GM21367 (cell line): ENCODE results near the gene AATK.

ENCODE experiments used
- ATAC-seq: cut with Tn5 transposase; IDR thresholded peaks from one replicate; pipeline ENCODE4 v1.9.1; 2021; ENCODE audit not compliant: unreplicated experiment

Gene AATK

DNA sequence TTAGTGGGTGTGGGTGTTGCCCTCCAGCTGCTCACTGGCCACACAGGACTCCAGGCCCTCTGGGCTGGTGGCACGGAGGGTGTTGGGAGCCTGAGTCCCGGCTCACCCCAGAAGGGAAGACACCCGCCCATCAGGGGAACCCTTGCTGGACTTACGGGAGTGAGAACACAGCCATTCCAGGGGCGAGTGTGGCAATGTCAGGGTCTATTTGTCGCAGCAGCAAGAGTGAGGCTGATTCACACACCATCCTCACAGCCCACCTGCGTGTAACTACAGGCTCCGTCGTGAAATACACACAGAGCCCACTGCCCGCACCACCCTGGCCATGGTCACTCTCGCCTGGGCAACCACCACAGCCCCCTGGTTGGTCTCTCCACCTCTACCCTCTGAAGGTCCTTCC, 17.8 kb upstream of the AATK start:
- ATAC-seq = no peak

DNA sequence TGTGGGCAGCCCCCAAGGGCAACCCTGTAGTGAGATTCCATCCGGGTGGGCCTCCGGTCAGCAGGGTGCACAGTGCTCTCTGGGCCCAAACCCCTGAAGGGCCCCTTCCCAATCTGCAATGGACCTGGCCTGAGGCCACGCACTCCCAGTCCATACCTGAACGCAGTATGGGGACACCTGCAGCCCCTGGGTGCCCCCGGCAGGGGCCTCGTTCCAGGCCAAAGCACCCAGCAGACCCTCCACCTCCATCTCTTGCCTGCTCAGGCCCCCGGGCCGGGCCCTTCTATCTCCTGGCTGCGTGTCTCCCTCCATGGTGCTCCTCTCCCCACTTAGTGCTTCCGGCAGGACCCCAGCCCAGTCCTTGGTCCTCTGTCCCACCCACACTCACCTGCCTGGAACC, 17.3 kb upstream of the AATK start:
- no peak for ATAC-seq

DNA sequence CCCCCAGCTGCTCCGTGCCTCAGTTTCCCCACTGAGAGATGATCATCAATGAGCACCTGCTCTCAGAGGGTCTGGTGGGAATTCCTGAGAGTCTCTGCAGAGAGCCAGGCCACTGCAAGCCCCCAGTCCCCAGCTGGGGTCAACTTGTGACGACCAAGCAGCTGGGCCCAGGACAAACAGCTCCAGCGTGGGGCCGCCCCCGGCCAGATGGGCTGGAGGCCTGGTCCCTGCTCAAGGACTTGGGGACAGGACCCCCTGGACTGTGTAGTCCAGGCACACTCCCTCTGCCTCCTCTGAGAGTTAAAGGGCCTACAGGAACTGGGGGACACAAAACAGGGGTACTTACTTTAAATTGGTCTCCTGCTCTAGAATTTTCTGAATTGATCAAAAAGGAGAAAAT, 16.6 kb upstream of the AATK start:
- ATAC-seq = no peak

DNA sequence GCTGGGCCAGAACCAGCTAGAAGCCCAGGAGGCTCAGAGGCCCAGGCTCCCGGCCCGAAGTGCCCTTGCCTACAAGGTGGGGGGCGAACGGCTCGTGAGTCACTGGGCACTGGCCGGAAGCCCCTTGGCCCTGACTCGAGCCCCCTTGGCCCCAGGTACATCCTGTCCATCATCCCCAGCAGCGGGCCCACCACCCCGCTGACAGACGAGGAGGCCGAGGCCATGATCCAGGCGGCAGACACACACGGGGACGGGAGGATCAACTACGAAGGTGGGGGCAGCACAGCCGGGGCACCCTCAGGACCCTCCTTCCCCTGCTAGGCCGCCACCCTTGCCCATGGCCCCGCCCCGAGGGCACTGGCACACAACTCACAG, 15.8 kb upstream of the AATK start:
- no peak for ATAC-seq

DNA sequence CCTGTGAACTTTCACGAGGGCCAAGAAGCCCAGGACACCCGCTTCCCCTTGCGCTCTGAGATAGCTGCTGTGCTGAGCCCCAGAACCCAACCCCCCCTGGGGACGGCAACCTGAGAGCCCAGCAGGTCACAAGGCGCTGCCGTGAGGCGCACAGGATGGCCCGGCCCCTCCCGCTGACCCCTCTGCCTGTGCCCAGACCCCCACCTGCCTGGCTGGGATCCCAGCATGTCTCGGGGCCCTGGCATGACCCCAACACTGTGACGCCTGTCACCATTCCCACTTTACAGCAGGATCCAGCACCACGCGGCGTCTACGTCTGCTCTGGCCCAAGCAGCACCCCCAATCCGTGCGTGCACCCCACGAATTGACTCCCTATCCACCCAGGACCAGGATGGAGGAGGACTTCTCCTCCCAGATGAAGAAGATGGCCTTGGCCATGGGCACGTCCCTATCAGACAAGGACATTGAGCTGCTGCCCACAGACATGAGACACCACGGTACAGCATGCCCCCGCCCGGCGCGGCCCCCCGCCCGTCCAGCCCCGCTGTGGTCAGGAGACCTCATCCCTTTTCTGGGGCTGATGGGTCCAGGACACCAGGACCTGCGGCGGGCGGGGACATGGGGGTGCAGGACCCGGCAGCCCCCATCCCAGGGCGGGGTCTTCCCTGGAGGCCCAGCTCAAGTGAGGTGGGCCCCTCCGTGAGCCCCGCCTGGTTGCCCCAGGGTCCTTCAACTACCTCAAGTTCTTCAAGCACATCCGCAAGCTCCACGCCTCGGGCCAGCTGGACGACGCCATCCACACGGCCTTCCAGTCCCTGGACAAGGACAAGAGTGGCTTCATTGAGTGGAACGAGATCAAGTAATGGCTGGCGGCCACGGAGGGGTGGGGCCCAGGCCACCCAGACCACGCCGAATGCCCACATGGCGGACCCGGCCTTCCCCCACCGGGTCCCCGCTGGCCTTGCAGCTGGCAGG, 15.1 kb upstream of the AATK start:
- ATAC-seq = no peak

DNA sequence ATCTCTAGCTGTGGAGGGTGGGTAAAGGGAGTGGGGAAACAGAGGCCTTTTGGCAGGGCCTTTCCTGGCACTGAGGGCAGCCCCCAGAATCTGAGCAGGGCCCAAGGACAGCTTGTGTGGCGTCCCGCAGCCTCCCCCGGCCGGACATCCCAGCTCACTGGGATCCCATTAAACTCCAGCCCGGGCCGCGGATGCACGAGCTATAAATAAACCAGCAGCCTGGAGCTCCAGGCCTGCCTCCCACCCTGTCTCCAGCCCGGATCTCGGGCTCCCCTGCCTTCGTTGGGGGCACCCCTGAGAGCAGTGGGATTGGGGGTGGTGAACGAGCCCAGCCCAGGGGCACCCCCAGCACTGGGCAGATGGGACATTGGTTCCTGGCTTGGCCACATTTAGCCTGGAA, 13.8 kb upstream of the AATK start:
- no peak for ATAC-seq

DNA sequence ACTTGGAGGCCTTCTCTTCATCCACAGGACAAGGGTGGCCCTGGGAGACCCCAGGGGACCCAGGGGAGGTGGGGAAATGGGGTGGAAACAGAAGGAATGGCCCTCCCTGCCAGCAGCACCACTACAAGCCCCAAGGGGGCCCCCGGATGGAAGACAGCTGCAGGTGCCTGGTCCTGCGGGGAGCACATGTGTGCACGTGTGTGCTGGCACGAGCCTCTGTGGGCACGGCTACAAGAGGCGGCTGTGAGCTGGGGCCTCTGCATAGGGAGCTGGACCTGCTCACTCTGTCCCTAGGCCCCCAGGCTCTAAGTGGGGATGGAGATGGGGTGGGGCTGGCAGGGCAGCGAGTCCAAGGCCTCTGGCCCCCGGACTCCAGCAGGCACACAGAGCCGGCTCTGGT, 13.2 kb upstream of the AATK start:
- ATAC-seq = no peak

DNA sequence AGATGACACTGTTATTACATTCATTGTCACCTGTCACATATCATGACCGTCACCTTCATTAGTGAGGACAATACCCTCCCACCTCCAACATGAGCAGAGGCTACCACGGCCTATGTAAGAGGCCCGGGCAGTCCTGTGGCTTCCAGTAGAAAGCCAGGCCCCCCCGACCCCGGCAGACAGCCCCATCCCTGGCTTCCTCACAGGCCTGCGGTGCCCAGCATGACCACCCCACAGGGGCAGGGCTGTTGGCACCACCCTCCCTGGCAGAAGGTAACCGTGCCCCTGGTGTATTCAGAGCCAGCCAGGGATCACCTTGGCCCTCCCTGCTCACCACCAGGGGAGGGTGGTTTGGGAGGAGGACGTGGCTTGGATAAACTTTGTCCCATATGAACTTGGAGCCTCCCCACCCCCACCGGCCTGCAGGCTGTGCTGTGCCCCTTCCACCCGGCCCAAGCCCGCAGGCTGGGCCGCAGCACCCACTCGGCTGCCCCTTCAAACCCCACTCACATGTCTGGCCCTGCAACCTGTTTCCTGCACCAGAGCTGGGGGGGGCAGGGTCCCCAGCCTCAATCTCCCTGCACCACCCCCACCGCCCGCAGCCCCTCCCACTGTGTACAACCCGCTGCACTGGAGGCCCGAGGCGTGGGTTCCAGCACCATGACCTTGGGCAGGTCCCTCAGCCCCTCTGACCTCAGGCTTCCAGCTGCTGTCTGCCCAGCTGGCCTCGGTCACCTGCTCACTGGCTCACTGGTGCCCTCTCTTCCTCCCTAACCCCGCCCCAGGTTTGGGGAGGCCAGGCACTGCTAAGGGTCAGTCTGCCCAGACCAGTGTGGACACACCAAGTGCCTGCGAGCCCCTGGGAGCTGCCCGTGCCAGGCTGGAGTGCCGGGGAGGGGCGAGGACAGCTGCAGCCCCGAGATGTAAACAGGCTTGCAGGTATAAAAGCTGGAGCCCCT, 12.4 kb upstream of the AATK start:
- no peak for ATAC-seq

DNA sequence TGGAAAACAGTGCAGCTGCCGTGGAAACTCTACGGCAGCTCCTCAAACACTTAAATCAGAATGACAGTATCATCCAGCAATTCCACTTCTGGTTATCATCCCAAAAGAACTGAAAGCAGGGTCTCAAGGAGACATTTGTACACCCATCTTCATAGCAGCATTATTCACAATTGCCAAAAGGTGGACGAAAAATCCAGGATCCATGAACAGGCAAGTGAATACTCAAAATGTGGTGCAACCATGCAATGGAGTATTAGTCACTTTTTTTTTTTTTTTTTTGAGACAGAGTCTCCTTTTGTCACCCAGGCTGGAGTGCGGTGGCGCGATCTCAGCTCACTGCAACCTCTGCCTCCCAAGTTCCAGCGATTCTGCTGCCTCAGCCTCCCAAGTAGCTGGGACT, 10.6 kb upstream of the AATK start:
- no peak for ATAC-seq

DNA sequence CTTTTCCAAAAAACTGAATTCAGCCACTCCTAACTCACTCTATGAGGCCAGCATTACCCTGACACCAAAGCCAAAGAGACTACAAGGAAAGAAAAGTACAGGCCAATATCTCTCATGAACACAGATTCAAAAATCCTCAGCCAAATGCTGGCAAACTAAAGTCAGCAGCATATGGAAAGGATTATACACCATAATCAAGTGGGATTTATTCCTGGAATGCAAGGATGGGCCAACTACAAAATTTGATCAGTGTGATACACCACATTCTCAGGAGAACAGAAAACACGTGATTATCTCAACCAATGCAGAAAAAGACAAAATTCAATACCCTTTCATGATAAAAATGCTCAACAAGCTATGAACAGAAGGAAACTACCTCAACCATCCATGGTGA, 7.7 kb upstream of the AATK start:
- no peak for ATAC-seq

DNA sequence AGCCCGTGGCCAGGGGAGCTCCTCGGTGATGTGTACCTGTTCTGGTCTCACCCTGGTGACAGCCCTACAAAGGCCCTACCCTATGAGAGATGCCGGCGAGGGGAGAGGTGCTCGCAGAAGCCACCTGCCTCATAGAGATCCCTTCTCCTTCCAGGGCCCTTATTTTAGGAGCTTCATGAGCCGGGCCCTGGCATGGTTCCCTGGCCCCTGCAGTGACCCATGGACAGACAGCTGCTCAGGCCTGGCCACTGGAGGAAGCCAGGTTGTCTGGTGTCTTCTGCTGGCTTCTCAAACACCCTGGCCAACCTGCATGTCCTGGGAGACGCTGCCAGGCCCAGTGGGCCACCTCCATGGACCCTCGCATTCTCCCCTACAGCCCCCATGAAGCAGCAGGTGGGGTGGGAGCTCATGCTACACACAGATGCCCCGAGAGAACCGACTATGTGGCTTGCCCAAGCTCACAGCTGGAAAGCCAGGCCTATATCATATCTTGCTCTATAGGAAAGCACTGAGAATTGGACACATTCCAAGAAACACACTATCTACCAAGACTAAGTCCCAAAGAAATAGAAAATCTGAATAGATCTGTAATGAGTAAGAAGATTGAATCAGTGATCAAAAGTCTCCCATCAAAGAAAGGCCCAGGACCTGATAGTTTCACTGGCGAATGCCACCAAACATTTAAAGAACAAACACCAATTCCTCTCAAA, 7.2 kb upstream of the AATK start:
- no peak for ATAC-seq

DNA sequence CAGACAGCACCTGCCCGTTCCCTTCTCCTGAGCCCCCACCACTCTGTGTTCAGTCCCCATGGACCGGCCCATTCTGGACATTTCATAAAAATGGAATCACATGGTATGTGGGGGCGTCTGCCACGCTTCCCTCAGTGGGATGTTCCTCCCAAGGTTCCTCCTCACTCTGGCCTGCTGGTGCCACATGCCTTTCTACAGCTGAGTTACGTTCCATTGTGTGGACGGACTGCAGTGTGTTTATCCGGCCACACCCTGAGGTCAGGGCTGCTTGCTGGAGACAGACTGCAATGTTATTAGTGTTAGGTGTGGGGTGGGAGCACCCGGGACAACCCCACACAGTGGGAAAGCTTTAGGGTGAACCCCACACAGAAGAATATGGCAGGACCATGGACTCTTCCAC, 5.9 kb upstream of the AATK start:
- ATAC-seq = no peak

DNA sequence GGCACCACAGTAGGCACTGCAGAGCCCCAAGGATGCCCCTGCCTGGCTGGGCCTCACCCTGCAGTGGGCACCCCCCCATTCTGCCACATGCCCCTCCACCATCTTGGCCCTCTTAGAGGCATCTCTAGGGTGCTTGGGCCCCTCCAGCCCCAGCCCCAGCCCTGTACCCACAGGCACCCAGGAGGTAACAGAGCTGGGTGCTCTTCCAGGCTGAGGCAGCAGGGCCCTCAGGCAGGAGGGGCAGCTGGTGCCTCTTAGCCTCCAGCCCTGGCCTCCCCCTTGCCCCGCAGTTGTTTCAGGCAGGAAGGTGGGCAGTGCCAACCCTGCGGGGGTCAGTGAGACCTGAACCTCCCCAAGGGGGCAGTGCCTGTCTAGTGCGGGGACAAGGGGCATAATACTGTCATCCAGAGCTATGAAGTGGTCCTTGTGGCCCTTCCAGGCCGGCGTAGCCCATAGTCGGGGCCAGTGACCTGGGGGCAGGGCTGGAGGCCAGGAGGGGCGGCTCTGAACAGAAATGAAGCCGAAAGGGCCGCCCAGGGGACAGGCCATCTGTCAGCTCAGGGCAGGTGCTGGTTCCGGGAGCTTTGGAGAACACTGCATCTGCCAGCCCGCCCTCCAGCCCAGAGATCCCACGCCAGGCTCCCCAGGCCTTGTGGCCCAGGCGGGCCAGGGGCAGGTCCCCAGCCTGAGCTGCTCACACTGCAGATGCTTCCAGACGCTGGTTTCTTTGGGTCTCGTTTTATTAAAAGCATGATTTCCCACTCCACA, 4.9 kb upstream of the AATK start:
- no peak for ATAC-seq

DNA sequence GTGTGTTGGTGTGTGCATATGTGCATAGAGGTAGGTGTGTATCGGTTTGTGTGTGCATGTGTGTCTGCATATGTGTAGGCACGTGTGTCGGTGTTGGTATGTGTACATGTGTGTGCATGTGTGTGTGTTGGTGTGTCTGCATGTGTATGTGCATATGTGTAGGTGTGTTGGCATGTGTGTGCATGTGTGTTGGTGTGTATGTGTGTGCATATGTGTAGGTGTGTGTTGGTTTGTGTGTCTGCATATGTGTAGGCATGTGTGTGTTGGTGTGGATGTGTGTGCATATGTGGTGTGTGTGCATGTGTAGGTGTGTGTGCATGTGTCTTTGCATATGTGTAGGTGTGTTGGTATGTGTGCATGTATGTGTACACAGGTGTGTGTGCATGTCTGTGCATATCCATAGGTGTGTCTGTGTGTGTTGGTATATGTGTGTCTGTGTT, 3.9 kb upstream of the AATK start:
- no peak for ATAC-seq

DNA sequence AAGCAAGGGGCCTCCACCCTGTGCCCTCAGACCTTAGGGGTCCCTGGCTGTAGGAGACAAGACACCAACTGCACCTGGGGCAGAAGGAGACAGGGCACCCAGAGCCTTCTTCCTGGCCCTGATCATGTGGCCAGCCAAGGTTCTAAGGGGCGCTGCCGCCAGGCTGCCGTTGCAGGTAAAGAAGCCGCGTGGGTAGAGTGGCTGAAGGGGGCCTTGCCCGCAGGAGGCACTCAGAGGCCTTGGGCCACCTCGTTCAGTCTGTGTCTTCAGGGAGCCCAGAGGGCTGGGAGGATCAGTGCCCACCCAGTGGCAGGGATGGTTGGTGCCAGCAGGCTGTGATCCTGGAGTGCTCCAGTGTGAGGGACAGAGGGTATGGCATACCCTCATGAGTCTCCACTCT, 1.6 kb upstream of the AATK start:
- no peak for ATAC-seq

DNA sequence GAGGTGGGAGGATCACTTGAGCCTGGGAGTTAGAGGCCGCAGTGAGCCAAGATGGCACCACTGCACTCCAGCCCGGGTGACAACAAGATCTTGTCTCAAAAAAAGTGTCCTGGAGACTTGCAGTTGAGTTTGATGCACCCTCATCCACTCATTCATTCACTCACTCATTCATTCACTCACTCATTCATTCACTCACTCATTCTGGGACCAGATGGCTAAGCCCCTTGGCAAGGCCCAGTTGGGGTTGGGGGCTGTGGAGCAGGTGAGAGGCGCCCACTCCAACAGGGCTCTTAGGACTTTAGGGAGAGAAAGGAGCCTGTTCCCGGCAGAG, 1.1 kb upstream of the AATK start:
- ATAC-seq = no peak

DNA sequence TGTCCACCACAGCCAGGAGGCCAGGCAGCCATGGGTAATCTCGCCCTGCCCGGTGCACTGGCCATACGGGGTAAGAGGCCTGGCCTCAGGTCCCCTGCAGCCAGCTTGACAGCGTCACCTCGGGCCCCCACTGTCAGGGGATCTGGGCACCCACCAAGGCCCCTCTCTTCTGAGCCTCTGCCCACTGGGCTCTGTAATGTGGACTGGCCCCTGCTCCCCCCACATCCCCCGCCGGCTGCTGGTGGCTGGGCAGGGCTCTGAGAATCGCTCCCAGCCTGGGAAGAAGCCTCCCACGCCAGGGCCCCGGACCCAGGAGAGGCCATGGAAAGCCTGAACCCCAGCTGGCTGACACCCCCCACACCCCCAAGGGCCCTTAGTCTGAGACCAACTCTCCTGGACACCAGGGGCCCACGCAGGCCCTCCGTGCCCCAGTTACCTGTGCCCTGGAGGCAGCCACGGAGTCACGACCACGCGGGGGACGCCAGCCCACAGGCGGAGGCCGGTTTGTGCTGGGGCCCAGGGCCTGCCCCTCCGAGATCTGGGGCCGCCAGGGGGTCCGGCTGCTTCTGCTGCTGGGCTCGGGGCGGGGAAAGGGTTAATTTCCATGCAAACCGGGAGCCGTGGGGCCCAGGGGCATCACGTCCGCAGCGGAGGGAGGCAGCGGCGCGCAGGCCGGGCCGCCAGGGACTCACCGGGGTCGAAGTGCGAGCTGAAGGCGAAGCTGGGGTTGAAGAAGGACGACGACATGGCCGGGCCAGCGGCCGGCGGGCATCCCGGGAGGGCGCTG, 582 bp downstream of the AATK start, which contains the start of gene PVALEF:
TSS of gene PVALEF (plus strand) at position 262 of the 787 bp plus-strand sequence. CDS start 15,720 bp downstream, outside the sequence.
- no peak for ATAC-seq

DNA sequence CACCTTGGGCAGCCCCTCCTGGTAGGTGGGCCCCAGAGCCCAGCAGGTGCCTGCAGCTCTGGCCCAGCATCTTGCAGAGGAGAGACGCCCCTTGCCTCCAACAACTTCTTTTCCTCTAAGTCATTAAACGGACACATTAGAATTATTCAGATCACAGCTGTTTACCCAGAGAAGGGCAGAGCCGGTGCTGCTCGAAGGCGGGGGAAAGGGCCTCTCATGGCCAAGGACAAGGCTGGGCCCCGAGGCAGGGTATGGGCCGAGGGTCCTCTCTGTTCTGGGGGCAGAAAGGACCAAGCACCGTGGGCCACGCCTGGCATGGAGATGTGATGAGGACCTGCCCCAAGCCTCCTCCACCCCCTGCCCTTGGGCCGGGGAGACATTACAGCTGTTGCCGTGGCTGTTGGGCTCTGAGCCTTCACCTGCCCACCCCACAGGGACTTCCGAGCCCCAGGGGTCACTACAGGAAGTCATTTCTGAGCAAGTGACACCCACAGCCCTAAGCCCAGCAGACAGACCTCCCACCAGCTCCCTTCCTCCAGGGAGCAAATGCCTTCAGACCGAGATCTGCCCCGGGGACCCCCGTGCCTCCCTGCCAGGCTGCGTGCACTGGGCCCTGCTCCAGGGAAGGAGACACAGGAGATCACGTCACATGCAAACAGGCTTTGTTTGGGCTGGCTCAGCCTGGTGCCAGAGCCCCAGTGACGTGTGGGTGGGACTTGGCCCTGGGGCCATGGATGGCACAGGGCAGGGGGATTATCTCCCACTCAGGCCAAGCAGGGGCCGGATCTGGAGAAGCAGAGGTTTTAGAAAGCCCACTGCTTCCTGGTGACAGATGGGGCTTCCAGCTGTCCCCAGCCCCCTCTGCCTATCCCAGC, 1.4 kb downstream of the AATK start:
- no peak for ATAC-seq
